Dendritic cell treated with granulocyte-macrophage colony-stimulating factor and Interleukin-4, amounts not matched to agents 40 ng/mL and 50 ng/mL, for 4 days (primary cell): ENCODE measurements around the gene LPCAT2.

Experiments used
- H3K27ac Mint-ChIP-seq: one replicate; pipeline ENCODE4 v1.8.0; 2022; ENCODE audit warnings: mild to moderate bottlenecking, mixed read lengths
- H3K27me3 Mint-ChIP-seq: one replicate; pipeline ENCODE4 v1.8.0; 2022; ENCODE audit warnings: mild to moderate bottlenecking, mixed read lengths
- H3K36me3 Mint-ChIP-seq: one replicate; pipeline ENCODE4 v1.8.0; 2022; ENCODE audit warnings: low read depth, mixed read lengths
- H3K4me1 Mint-ChIP-seq: one replicate; pipeline ENCODE4 v1.8.0; 2022; ENCODE audit warnings: low read depth, mixed read lengths
- H3K4me3 Mint-ChIP-seq: one replicate; pipeline ENCODE4 v1.8.0; 2022; ENCODE audit warnings: mild to moderate bottlenecking, moderate library complexity, mixed read lengths
- H3K9me3 Mint-ChIP-seq: one replicate; pipeline ENCODE4 v1.8.0; 2022; ENCODE audit warnings: mixed read lengths
- intact Hi-C: fragments of 100-400 bp; cut with micrococcal nuclease; formaldehyde crosslinking; loops from one replicate; pipeline ENCODE4 v1.15.0; 2022

The LPCAT2 gene

GRCh38 chr16:55475919-55476318 is 33.0 kb upstream of the LPCAT2 start:
- no peaks in the 10 kb centered on the region for H3K9me3 Mint-ChIP-seq
- peaks cover 39% of the 10 kb centered on the region for H3K27me3 Mint-ChIP-seq
- intact Hi-C loops = no loop called here
- H3K4me1 Mint-ChIP-seq = peaks cover 27% of the 10 kb centered on the region
- no peak overlapping the region for H3K4me3 Mint-ChIP-seq
- H3K36me3 Mint-ChIP-seq = no peaks in the 10 kb centered on the region
- H3K27ac Mint-ChIP-seq = no peak overlapping the region

- Mint-ChIP-seq H3K27me3 (peaks cover 42% of the 10 kb centered on the region), H3K4me1 (peaks cover 20% of the 10 kb centered on the region), H3K4me3 (no peak overlapping the region), H3K27ac (no peak overlapping the region), H3K9me3 (no peaks in the 10 kb centered on the region), H3K36me3 (no peaks in the 10 kb centered on the region)
- intact Hi-C loops = no loop called here
Measured at GRCh38 chr16:55476625-55477533, 32.0 kb upstream of the LPCAT2 start.

- Mint-ChIP-seq H3K4me3 (no peak overlapping the region), H3K27ac (no peak overlapping the region), H3K27me3 (peaks cover 42% of the 10 kb centered on the region), H3K9me3 (no peaks in the 10 kb centered on the region), H3K36me3 (no peaks in the 10 kb centered on the region), H3K4me1 (peaks cover 20% of the 10 kb centered on the region)
- intact Hi-C loops = no loop called here
Measured at GRCh38 chr16:55477736-55478135, 31.1 kb upstream of the LPCAT2 start.

- Mint-ChIP-seq H3K27me3 (peaks cover 42% of the 10 kb centered on the region), H3K36me3 (no peaks in the 10 kb centered on the region), H3K27ac (no peak within 1 kb of the TSS), H3K4me3 (peak within 1 kb of the TSS; percentile 2), H3K4me1 (peaks cover 20% of the 10 kb centered on the region), H3K9me3 (no peaks in the 10 kb centered on the region)
- intact Hi-C loops = no loop called here
Measured at GRCh38 chr16:55478827-55479429, 29.9 kb upstream of the LPCAT2 start, which contains the start of gene MMP2. MMP2 (plus strand) TSS chr16:55479198; CDS start chr16:55479480, 282 bp downstream.

- no peak overlapping the region for H3K27ac Mint-ChIP-seq
- intact Hi-C loops = no loop called here
- no peaks in the 10 kb centered on the region for H3K9me3 Mint-ChIP-seq
- no peaks in the 10 kb centered on the region for H3K36me3 Mint-ChIP-seq
- H3K27me3 Mint-ChIP-seq = peaks cover 42% of the 10 kb centered on the region
- peaks cover 20% of the 10 kb centered on the region for H3K4me1 Mint-ChIP-seq
- H3K4me3 Mint-ChIP-seq = no peak overlapping the region
Measured at GRCh38 chr16:55479430-55480140, 29.3 kb upstream of the LPCAT2 start.

GRCh38 chr16:55480228-55480655 is 28.6 kb upstream of the LPCAT2 start:
- Mint-ChIP-seq H3K27me3 (peaks cover 42% of the 10 kb centered on the region), H3K27ac (no peak overlapping the region), H3K36me3 (no peaks in the 10 kb centered on the region), H3K9me3 (no peaks in the 10 kb centered on the region), H3K4me3 (no peak overlapping the region), H3K4me1 (peaks cover 20% of the 10 kb centered on the region)
- intact Hi-C loops = no loop called here

GRCh38 chr16:55481023-55481422 is 27.8 kb upstream of the LPCAT2 start:
- Mint-ChIP-seq H3K27me3 (peaks cover 42% of the 10 kb centered on the region), H3K36me3 (no peaks in the 10 kb centered on the region), H3K4me3 (no peak overlapping the region), H3K27ac (no peak overlapping the region), H3K9me3 (no peaks in the 10 kb centered on the region), H3K4me1 (peaks cover 20% of the 10 kb centered on the region)
- intact Hi-C loops = no loop called here

- Mint-ChIP-seq H3K27ac (no peak overlapping the region), H3K36me3 (no peaks in the 10 kb centered on the region), H3K4me1 (peaks cover 20% of the 10 kb centered on the region), H3K9me3 (no peaks in the 10 kb centered on the region), H3K27me3 (peaks cover 37% of the 10 kb centered on the region), H3K4me3 (no peak overlapping the region)
- intact Hi-C loops = no loop called here
Measured at GRCh38 chr16:55482056-55482455, 26.8 kb upstream of the LPCAT2 start.

GRCh38 chr16:55487048-55487803 is 21.6 kb upstream of the LPCAT2 start:
- H3K9me3 Mint-ChIP-seq = no peaks in the 10 kb centered on the region
- no peaks in the 10 kb centered on the region for H3K27me3 Mint-ChIP-seq
- intact Hi-C loops = no loop called here
- no peak overlapping the region for H3K27ac Mint-ChIP-seq
- H3K4me3 Mint-ChIP-seq = no peak overlapping the region
- H3K36me3 Mint-ChIP-seq = no peaks in the 10 kb centered on the region
- H3K4me1 Mint-ChIP-seq = no peaks in the 10 kb centered on the region

GRCh38 chr16:55488306-55488705 is 20.6 kb upstream of the LPCAT2 start:
- H3K9me3 Mint-ChIP-seq = no peaks in the 10 kb centered on the region
- no peaks in the 10 kb centered on the region for H3K27me3 Mint-ChIP-seq
- H3K4me3 Mint-ChIP-seq = no peak overlapping the region
- no peaks in the 10 kb centered on the region for H3K36me3 Mint-ChIP-seq
- H3K4me1 Mint-ChIP-seq = no peaks in the 10 kb centered on the region
- intact Hi-C loops = no loop called here
- no peak overlapping the region for H3K27ac Mint-ChIP-seq

GRCh38 chr16:55489119-55489955 is 19.5 kb upstream of the LPCAT2 start:
- Mint-ChIP-seq H3K9me3 (no peaks in the 10 kb centered on the region), H3K27ac (no peak overlapping the region), H3K27me3 (no peaks in the 10 kb centered on the region)

GRCh38 chr16:55489956-55490265 is 19.0 kb upstream of the LPCAT2 start:
- Mint-ChIP-seq H3K4me3 (no peak overlapping the region), H3K9me3 (no peaks in the 10 kb centered on the region), H3K27ac (no peak overlapping the region), H3K4me1 (peaks cover 3% of the 10 kb centered on the region), H3K36me3 (no peaks in the 10 kb centered on the region), H3K27me3 (no peaks in the 10 kb centered on the region)
- intact Hi-C loops = no loop called here

More at GRCh38 chr16:55489119-55489955, 19.5 kb upstream of the LPCAT2 start:
- Mint-ChIP-seq H3K36me3 (no peaks in the 10 kb centered on the region), H3K4me3 (no peak overlapping the region), H3K4me1 (no peaks in the 10 kb centered on the region)
- intact Hi-C loops = no loop called here

- peaks cover 7% of the 10 kb centered on the region for H3K4me1 Mint-ChIP-seq
- no peaks in the 10 kb centered on the region for H3K9me3 Mint-ChIP-seq
- no peak overlapping the region for H3K4me3 Mint-ChIP-seq
- intact Hi-C loops = no loop called here
- no peaks in the 10 kb centered on the region for H3K36me3 Mint-ChIP-seq
- H3K27ac Mint-ChIP-seq = no peak overlapping the region
- no peaks in the 10 kb centered on the region for H3K27me3 Mint-ChIP-seq
Measured at GRCh38 chr16:55490301-55490700, 18.6 kb upstream of the LPCAT2 start.
